ENCODE data around the gene CLSTN2. TPM values are rescaled to one million over a fixed set of nuclear protein-coding genes. Genes with fewer than 3 reads are reported as not detected.
A peak's percentile ranks its signal among the peaks of the same experiment; 100 is the strongest.
"Not testable (repeated sequence)": the region's sequence is repeated elsewhere in the genome, so short reads cannot be mapped to it uniquely, and the experiment has no call there.

The CLSTN2 gene
- total RNA-seq, 1 donor from 2014 or later, result 12.9 TPM

DNA sequence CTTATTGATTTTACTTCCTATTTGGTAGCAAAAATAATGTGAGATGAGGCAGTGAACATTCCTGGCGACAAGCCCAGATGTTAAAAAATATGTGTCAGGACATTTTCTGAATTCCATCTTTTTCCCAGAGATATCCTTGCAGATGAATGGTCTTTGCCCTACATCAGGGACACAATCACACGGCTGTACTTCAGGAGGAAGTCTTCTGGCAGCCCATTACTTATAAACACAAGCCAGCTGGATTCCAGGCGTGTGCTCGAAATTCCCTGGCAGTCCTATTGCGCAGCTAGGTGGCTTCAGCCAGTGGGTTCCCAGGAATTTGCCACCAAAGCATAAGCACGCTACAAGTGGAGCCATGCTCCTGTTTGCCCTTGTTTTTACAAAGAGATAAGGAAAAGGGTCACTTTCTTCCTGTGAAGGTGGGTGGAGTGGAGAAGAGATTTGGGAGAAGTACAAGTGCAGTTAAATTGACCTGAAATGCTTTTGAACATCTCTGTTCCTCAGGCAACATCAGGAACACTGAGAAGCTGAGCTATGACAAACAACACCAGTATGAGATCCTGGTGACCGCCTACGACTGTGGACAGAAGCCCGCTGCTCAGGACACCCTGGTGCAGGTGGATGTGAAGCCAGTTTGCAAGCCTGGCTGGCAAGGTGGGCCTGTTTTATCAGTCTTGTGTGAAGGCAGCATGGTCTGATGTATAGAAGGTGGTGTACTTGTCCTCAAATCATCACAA is 485.8 kb downstream of the CLSTN2 start:
- TF ChIP-seq, protein P1, sequence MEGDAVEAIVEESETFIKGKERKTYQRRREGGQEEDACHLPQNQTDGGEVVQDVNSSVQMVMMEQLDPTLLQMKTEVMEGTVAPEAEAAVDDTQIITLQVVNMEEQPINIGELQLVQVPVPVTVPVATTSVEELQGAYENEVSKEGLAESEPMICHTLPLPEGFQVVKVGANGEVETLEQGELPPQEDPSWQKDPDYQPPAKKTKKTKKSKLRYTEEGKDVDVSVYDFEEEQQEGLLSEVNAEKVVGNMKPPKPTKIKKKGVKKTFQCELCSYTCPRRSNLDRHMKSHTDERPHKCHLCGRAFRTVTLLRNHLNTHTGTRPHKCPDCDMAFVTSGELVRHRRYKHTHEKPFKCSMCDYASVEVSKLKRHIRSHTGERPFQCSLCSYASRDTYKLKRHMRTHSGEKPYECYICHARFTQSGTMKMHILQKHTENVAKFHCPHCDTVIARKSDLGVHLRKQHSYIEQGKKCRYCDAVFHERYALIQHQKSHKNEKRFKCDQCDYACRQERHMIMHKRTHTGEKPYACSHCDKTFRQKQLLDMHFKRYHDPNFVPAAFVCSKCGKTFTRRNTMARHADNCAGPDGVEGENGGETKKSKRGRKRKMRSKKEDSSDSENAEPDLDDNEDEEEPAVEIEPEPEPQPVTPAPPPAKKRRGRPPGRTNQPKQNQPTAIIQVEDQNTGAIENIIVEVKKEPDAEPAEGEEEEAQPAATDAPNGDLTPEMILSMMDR (conservative IDR thresholded peaks at IDR 0.05), result no peak
- Mint-ChIP-seq H3K4me1 (ENCODE audit: unreplicated experiment) (peaks cover 30% of the 10 kb centered on the region), H3K36me3 (no peaks in the 10 kb centered on the region), H3K4me3 (peak overlapping the region; percentile 2), H3K27ac (peak overlapping the region; percentile 42), H3K9me3 (no peaks in the 10 kb centered on the region), H3K27me3 (peaks cover 3% of the 10 kb centered on the region)
- DNase-seq (ENCODE audit: extremely low spot score, unreplicated experiment), result no peak

DNA sequence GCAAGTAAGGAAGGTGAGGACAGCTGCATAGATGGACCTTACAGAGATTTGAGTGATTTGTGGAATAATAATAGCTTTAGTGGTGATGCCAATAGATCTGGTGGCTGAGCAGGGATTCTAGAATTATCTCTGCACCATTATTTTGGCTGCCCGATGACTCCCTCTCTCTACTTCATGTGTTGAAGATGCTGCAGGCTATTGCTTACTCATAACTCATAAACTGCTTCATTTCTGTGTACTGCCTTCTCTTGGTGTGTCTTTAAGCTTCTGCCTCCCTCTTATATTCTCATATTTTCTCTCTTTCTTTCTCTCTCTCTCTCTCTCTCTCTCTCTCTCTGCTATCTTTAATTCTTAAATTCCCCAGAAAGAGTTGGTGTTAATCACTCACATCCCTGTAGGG is 486.9 kb downstream of the CLSTN2 start:
- TF ChIP-seq, protein P1 (conservative IDR thresholded peaks at IDR 0.05), result no peak
- no peak for DNase-seq (ENCODE audit: extremely low spot score, unreplicated experiment)

DNA sequence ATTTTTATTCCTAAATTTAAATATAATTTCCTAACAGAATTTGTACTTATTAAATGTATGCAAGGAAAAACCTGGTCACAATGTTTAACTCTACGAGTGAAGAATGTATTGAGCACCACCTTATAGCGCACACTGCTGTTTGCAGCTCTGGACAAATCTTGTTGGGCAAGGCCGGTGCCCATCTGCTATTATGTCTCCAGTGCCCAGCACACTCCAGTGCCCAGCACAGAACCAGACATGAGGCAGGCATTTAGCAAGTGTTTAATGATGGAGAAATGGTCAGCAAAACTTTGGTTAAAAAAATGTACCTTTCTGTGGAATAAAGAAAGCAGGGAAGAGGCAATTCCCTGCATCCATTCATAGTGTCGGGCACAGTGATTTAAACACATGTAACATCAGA is 488.2 kb downstream of the CLSTN2 start:
- H3K4me3 Mint-ChIP-seq, result no peak overlapping the region
- TF ChIP-seq, protein P1 (conservative IDR thresholded peaks at IDR 0.05), result no peak
- no peaks in the 10 kb centered on the region for H3K36me3 Mint-ChIP-seq
- H3K27me3 Mint-ChIP-seq, result peaks cover 8% of the 10 kb centered on the region
- no peak for DNase-seq (ENCODE audit: extremely low spot score, unreplicated experiment)
- H3K4me1 Mint-ChIP-seq (ENCODE audit: unreplicated experiment), result peaks cover 30% of the 10 kb centered on the region
- H3K9me3 Mint-ChIP-seq, result no peaks in the 10 kb centered on the region
- H3K27ac Mint-ChIP-seq, result peak overlapping the region; percentile 84

More for the DNA sequence above, 486.9 kb downstream of the CLSTN2 start:
- Mint-ChIP-seq H3K9me3 (no peaks in the 10 kb centered on the region), H3K4me1 (ENCODE audit: unreplicated experiment) (peaks cover 30% of the 10 kb centered on the region), H3K27me3 (peaks cover 3% of the 10 kb centered on the region), H3K36me3 (no peaks in the 10 kb centered on the region), H3K27ac (peak overlapping the region; percentile 30), H3K4me3 (no peak overlapping the region)

DNA sequence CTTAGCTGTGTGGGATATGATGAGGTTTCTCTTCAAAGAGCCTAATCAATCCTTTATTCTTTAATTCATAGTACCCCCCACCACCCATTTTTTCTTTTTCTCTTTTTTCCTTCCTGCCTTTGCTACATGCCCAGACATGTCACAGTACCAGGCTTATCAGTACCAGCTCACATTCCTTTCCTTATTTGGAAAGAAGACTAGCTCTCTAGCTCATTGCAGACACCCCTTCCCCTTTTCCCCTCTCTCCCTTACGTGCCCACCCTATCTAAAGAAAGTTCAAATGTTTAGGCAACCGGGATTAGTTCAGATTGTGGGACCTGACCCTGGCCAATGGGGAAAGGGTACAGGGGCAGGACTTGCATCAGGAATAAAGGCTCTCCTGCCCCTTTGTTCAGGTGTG is 488.6 kb downstream of the CLSTN2 start:
- H3K4me3 Mint-ChIP-seq; H3K36me3 Mint-ChIP-seq; H3K9me3 Mint-ChIP-seq; DNase-seq (ENCODE audit: extremely low spot score, unreplicated experiment): not testable (repeated sequence)
- Mint-ChIP-seq H3K27me3 (peaks cover 11% of the 10 kb centered on the region), H3K4me1 (ENCODE audit: unreplicated experiment) (peaks cover 30% of the 10 kb centered on the region), H3K27ac (peak overlapping the region; percentile 84)

DNA sequence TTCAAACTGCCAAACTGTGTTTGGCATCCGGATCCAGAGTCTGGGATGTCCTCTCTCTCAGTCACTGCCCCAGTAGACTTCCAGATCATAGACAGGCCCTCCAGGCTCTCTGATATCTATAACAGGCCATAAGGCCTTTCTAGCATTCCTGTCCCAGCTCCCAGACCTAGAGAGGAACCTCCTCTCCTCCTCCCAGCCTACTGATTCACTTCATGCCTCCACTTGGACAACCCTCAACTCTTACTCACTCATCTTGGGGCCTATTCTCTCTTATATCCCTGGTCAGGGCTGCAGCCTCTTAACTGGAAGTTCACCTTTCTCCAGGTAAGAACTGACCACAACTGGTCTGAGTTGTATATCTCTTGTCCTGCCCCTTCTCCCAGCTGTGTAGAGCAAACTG is 489.2 kb downstream of the CLSTN2 start:
- no peak for DNase-seq (ENCODE audit: extremely low spot score, unreplicated experiment)
- Mint-ChIP-seq H3K4me1 (ENCODE audit: unreplicated experiment) (peaks cover 30% of the 10 kb centered on the region), H3K27ac (no peak overlapping the region), H3K9me3 (no peaks in the 10 kb centered on the region), H3K4me3 (no peak overlapping the region), H3K27me3 (peaks cover 15% of the 10 kb centered on the region), H3K36me3 (no peaks in the 10 kb centered on the region)
- TF ChIP-seq, protein P1 (conservative IDR thresholded peaks at IDR 0.05), result no peak

DNA sequence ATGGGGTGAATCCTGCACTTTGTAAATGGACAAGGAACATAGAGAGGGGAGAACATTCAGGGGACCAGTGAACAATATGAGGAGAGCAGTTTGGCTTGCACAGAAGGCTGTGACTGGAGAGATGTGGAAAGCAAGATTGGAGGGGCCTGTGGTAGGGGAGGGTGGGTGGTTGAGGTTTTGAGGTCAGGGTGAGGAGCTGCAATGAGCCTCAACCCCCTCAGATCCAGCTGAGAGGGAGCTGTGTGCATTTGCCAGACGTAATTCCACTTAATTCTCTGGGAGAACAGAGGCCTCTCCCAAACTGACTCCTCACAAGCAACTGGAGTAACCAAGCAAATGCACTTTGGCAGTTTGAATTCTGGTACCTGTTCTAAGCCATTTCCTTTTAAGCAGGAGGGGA is 489.7 kb downstream of the CLSTN2 start:
- Mint-ChIP-seq H3K27ac (no peak overlapping the region), H3K9me3 (no peaks in the 10 kb centered on the region), H3K4me1 (ENCODE audit: unreplicated experiment) (peaks cover 30% of the 10 kb centered on the region), H3K4me3 (no peak overlapping the region), H3K27me3 (peaks cover 17% of the 10 kb centered on the region), H3K36me3 (no peaks in the 10 kb centered on the region)
- TF ChIP-seq, protein P1 (conservative IDR thresholded peaks at IDR 0.05), result no peak
- no peak for DNase-seq (ENCODE audit: extremely low spot score, unreplicated experiment)
